Retina (tissue), 1 donor: ENCODE results near the gene PRR14.

Experiments used
- DNase-seq: peaks from one replicate; pipeline ENCODE4 v3.0.0-alpha.2; 2016

Gene PRR14

DNA sequence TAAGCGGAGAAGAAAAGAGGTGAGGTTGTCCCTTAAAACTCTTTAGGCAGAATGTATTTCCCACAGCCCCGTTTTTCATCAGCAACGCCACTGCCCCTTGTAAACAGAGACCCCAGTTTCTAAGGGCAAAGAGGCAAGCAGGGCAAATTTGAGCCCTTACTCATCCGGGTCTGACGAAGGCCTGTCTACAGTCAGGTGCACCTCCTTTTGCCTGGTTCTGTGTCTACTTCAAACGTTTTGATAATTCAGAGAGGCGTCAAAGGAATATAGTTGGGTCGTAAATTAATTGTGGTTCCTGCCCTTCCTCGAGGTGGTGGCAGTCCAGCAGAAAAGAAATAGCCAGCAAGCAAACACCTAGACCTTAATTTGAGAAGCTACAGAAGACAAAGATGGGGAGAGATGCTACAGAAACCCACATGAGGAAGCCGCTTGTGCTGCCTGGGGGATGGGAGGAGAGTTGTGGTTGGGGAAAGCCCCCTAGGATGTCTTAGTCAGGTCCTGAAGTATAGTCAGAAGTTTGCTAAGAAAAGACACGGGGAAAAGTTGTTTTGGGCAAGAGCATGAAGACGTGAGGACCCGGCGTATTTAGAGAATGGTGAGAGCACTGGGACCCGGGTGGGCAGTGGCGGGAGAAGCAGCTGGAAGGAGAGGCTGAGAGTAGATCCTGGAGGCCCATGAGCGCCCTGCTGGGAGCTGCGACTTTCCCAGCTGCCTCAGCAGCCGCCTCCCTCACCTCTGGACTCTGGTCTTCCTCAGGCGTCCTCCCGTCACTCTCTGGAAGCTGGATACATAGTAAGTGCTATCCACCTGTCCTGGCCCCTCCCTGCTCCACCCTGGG, 9.9 kb downstream of the PRR14 start:
- no peak for DNase-seq

DNA sequence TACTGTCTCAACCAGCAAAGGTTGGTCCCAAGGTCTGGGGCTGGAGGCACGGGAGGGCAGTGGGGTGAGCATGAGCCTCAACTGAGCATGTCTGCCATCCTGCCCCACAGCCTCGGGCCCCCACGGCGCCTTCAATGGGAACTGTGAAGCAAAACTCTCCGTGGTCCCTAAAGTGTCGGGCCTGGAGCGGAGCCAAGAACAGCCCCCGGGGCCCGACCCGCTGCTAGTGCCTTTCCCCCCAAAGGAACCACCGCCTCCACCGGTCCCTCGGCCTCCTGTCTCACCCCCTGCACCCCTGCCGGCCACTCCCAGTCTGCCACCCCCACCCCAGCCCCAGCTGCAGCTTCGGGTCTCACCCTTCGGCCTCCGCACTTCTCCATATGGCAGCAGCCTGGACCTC, 11.7 kb downstream of the PRR14 start:
- DNase-seq = no peak

DNA sequence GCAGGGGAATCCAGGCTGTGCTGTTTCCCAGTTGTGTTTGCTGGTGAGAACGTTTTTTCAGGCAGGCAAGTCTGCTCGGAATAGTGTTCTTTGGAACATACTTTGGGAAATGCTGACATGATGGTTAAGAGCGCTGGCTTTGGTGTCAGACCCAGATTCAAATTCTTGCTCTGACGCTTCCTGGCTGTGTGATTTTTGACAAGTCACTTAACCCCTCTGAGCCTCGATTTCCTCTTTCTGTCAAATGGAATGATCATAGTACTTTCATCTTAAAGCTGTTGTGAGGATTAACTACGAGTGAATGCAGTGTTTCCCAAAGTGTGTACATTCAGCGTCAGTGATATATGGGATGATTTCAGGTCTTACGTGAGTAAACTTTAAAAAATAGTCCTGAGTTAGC, 12.3 kb downstream of the PRR14 start:
- no peak for DNase-seq

DNA sequence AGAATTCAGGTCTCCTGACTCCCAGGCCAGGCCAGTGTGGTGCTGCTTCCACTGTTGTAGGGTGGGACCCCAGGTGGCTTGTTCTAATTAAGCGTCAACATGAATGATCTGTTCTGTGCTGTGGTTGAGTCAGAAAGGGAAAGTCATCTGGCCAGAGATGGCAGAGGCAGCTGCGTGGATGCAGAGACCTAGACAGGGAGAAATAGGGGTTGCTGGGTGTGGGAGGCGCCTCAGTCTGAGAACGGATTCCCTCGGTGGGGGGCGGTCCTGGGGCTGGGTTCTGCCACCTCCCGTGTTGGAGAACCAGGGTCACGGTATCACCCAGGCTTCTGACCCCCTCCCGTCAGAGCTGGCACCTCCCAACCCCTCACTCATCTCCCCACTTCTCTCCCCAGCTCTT, 13.1 kb downstream of the PRR14 start:
- no peak for DNase-seq

DNA sequence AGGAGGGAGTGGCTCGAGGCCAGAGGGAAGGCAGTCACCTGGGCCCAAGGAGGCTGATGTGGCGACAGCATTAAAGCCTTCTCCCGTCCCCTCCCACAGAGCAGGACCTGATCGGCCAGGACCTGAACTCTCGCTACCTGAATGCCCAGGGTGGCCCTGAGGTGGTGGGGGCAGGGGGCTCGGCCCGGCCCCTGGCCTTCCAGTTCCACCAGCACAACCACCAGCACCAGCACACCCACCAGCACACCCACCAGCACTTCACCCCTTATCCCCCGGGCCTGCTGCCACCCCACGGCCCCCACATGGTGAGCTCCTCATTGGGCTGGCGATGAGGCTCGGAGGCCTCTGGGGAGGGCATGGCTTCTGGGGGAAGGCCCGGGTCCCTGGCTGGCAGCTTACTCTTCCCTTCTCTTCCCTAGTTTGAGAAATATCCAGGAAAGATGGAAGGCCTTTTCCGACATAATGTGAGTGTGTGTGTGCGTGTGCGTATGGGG, 13.9 kb downstream of the PRR14 start:
- DNase-seq = no peak

DNA sequence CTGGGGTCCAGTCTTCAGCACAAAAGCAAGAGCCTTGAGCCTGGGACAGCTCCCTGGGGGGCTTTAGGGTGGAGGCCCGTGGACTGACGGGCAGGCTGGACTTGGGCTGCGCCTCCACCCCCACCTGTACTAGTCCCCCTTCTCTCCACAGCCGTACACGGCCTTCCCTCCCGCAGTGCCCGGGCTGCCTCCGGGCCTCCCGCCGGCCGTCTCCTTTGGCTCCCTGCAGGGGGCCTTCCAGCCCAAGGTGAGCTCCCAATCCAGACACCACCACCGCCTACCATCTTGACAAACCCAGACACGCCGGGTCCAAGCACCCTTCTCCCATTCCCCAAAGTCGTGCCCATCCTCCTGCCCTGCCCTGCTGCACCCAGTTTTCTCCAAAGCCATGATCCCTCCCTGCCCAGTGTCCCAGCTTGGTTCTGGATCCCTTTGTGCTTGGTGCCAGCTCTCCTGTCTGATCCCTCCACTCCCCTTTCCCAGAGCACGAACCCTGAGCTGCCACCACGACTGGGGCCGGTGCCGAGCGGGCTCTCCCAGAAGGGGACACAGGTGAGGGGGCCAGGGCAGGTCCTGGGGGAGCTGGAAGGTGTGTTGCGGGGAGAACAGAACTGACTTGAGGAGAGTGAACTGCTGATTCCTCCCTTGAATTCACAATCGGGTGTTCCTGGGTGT, 14.5 kb downstream of the PRR14 start:
- no peak for DNase-seq

DNA sequence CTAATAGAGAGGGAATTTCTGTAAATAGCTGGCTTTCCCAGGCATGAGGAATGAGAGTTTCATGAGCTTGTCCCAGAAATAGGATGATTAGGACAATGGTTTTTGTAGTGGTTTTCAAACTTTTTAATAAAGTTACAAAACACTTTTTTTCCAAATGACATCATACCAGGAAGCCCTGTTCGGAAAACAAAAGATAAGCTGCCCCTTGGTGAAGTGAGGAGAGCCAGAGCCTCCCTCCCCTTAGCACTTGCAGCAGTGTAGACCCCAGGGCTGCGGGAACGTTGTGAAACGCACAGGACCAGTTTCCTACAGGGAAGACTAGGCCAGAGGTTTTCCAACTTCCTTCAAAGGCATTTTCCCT, 15.1 kb downstream of the PRR14 start:
- no peak for DNase-seq

DNA sequence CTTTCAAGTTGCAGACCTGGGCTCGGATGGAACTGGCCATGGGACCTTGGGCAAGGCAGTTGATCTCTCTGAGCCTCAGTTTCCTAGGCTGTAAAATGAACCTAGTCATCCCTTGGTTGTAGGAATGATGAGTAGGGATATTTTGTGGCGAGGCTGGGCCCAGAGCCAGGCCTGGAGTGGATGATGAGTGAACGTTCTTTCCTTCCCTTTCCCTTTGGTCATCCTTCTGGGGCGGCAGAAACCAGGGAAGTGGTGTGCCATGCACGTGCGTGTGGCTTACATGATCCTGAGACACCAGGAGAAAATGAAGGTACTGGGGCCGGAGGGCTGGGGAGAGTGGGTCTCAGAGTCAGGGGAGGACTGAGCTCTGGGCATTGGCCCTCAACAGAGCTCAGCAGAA, 15.9 kb downstream of the PRR14 start:
- no peak for DNase-seq

DNA sequence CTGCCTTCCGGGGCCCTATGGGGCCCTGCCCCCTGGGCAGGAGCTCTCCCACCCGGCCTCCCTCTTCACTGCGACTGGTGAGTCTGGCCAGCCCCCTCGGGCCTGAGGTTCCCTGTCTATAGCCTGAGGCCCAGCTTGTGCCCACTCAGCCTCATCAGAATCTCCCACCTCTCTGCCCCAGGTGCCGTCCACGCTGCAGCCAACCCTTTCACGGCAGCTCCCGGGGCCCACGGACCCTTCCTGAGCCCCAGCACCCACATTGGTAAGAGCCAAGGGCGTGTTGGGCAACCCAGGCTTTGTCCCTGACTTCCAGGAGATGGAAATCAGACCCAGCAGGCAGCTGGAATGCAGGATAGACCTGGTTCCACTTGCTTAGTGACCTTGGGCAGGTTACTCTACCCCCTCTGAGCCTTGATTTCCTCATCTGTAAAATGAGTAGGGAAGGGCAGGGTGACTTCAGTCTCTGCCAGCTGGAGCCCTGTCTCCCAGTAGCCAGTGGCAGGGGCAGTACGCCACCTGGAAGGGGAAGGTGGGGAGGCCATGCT, 16.7 kb downstream of the PRR14 start:
- DNase-seq = no peak

DNA sequence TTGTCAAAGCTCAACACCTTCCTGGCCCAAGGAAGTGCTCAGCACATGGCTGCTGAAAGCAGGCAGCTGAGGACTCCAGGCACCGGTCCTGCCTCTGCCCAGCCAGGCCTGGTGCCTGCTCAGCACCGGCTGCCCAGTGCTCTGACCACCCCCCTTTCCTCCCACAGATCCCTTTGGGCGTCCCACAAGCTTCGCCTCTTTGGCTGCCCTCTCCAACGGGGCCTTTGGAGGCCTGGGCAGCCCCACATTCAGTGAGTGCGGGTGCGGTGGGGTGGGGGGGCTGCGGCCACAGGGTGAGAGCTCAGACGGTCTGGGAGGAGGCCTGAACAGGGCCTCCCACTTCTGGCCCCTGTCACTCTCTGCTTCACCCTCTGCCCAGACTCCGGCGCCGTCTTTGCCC, 17.6 kb downstream of the PRR14 start:
- no peak for DNase-seq

DNA sequence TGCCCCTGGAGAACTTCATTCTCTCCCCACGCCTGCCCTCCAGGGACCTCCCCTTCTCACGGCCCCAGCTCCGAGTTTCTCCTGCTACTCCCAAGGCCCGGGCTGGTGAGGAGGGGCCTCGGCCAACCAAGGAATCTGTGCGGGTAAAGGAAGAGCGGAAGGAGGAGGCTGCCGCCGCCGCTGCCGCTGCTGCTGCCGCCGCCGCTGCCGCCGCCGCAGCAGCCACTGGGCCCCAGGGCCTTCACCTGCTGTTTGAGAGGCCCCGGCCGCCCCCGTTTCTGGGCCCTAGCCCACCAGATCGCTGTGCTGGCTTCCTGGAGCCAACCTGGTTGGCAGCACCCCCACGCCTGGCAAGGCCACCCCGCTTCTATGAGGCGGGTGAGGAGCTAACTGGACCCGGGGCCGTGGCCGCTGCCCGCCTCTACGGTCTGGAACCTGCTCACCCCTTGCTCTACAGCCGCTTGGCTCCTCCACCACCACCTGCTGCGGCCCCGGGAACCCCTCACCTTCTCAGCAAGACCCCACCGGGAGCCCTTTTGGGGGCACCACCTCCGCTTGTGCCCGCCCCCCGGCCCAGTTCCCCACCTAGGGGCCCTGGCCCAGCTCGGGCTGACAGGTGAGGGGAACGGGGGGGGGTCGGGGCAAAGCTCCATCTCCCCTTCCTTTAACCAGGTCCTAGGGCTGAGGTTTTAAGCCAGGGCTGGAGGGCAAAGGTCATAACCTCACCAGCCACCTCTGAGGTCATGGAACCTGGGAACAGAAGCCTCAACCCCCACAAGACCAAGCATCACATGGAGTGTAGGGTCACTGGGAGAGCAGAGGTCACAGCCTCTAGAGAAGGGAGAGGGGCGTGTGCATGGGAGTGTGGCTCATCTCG, 18.5 kb downstream of the PRR14 start:
- DNase-seq = no peak

DNA sequence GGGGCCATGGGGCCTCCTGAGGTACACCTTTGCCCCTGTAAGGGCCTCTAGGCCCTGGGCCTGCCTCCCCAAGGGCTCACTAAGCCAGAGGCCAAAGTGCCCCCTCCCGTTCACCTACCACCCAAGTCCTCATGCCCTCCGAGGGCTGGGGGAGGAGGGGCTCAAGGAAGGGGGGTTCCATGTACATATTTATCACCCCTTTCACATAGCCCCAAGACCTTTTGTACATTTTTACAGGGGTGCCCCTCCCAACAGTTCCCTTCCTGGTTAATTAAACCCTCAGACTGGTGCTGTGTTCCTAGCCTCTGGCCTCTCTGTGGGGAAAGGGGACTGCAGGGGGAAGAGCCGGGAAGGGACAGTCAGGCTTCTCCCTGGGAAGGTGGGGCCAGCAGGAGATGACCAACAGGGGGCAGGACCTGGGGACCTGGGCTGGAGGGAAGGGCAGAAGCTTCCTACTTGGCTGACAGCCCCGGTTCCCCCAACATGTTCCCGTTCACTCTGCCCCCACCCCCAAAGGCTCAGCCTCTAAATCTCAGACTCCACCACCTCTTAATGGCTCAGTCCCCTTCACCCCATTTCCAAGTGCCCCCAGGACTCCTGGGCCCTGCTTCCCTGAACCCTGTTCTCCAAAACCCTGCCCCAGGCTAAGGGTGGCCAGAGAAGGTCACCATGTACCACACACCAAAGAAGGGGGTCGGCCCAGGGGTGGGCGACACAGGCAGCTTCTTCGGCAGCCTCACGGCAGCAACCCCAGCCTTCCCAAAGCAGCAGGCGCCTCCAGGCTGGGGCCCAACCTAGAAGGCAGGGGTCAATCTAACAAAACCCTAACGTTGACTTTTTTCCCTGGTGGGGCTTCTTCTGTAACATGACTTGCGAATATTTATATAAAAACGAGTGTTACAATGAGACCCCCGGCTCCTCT, 19.4 kb downstream of the PRR14 start:
- no peak for DNase-seq

DNA sequence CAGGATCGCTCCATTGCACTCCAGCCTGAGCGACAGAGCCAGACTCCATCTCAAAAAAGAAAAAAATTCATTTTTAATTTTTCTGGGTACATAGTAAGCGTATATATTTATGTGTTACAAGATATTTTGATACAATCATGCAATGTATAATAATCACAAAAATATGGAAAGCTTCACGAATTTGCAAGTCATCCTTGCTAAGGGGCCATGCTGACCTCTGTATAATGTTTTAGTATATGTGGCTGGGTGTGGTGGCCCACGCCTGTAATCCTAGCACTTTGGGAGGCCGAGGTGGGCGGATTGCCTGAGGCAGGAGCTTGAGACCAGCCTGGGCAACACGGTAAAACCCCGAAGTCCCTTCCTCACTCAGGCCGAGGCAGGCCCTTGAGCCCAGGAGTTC, 24.4 kb downstream of the PRR14 start:
- no peak for DNase-seq

DNA sequence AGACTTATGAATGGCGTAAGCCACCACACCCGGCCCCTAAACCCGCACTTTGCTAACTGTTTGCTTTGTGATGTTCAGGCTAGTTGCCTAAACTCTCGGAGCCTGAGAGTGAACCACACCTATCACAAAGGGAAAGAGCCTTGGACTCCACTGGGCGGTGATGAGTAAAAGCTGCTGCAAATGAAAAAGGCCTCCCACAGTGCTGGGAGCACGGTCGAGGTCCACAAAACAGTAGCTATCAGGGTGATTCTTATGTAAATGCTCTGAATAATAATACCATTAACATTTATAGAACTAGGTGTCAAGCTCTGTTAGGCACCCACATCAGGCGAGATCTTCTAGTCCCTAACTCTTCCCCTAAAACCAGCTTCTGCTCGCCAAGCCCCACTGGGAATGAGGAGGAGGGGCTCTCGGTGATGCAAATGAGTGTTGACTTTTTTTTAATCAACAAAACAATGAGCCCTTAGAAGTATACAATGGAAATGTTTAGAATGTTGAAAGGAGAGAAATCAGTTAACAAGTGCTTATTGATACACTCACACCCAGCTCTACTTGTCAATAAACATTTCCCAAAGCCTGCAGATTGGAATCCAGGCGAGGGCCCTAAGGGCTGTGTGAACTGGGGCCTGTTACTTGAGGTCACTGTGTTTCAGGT, 27.3 kb downstream of the PRR14 start:
- no peak for DNase-seq

DNA sequence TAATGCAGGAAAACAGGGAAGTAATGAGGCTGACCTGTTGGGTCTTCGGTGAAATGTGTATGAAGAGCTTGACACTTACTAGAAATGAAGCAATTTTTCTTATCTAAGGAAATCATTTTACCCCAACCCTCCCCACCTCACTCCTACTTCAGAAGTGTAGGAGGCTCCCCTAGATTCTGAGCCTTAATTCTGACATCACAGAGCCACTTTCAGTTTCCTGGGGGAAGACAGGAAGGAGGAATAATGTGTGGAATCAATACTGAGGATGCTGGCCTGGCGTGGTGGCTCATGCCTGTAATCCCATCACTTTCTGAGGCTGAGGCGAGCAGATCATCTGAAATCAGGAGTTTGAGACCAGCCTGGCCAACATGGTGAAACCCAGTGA, 27.8 kb downstream of the PRR14 start:
- DNase-seq = no peak

DNA sequence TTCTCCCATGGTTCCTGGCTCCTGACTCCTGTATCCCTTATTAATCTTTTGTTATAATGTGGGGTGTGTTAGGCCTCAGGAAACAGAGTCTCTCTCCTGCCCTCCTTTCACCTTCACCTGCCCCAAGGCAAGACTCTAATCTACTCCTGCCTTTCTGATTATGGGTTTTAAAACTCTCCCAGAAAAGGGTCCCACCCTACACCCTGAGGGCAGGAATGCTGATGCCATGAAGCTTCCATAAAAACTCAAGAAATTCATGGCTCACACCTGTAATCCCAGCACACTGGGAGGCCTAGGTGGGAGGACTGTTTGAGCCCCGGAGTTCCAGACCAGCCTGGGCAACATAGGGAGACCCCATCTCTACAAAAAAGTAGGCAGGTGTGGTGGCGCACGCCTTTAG, 29.6 kb downstream of the PRR14 start:
- DNase-seq = no peak

DNA sequence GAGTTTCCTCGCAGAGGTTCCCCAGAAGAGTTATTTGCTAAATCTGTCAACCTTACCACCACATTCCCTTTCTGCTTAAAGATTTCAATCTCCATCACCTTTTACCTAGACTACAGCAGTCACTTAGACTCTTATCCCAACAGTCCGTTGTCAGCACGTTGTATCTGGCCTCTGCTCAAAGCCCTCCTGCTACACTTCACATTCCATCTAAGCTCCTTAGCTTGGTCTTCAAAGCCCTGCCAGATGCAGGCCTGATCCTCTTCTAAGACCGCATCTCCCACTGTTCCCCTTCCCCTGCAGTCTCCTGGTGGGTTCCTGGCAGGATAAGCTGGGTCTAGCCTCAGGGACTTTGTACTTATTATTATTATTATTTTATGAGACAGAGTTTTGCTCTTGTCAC, 37.9 kb downstream of the PRR14 start:
- DNase-seq = no peak

DNA sequence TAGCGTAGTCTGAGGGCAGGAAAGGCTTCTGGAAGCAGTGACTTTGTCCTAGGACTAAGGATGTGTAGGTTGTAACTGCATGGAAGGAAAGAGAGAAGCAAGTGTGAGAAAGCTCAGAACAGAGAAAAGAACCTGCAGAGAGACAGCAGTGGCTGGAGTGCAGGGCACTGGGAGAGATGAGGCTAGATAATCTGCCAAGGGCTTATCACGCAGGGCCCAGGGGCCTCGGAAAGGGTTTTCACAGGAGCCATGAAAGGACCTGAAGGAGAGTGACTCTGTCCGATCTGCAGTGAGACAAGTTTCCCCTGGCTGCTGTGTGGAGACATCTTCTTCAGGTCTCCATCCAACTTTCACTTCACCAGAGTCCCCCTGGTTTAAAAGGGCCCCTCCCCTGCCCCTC, 41.1 kb downstream of the PRR14 start:
- DNase-seq = no peak

DNA sequence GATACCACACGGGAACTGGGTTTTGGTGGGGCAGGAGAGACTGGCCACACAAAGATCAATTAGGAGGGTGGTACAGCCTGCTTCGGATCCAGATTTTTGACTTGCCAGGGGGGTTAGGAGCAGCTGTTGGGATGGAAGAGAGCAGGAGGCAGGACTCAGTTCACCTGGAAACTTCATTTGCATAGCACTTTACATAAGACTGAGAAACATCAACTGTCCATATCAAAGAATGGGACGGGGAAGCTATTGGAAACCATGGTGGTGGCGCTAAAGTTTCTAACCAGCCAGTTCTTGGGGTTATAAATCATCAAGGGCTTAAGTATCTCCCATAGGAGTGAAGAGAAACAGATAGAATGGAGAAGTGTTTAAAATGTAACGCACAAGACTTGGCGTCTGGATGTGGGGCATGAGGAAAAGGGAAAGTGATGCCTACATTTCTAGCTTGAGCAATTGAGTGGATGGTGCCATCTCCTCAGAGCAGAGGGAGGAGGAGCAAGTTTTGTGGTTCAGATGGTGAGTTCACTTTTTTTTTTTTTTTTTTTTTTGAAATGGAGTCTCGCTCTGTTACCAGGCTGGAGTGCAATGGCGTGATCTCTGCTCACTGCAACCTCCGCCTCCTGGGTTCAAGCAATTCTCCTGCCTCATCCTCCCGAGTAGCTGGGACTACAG, 41.8 kb downstream of the PRR14 start:
- no peak for DNase-seq

DNA sequence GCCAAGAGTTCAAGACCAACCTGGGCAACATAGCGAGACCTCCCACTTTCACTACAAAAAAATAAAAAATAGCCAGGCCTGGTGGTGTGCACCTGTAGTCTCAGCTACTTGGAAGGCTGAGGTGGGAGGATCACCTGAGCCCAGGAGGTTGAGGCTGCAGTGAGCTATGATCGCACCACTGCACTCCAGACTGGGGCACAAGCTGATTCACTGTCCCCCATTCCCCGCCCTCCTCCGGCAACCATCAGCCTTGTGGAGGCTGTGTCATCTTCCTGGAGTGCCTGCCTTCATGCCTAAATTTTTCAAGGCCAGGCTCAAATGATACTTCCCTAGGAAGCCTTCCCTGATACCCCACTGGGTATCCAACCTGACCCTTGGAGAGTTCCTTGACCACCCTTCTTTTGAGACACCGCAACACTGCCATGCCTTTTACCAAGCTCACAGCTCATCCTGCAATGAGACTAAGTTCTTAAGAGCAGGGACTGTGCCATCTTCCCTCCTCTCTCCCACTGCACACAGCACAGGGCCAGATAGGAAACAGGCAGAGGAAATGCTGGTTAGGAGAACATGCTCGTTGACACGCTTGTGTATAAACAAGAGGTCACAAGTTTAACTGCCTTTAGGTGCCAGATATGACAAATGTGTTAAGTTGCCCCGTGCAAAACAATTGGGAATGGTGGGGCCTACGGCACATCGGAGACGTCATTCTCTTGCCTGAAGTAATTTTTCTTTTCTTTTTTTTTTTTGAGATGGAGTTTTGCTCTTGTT, 44.4 kb downstream of the PRR14 start:
- DNase-seq = no peak
